ENCODE results near the gene BPIFA3. TPM values are rescaled to one million over a fixed set of nuclear protein-coding genes. Genes with fewer than 3 reads are reported as not detected.

The BPIFA3 gene
- total and polyA plus RNA-seq, 7 experiments from 2014 or later, result not detected

DNA sequence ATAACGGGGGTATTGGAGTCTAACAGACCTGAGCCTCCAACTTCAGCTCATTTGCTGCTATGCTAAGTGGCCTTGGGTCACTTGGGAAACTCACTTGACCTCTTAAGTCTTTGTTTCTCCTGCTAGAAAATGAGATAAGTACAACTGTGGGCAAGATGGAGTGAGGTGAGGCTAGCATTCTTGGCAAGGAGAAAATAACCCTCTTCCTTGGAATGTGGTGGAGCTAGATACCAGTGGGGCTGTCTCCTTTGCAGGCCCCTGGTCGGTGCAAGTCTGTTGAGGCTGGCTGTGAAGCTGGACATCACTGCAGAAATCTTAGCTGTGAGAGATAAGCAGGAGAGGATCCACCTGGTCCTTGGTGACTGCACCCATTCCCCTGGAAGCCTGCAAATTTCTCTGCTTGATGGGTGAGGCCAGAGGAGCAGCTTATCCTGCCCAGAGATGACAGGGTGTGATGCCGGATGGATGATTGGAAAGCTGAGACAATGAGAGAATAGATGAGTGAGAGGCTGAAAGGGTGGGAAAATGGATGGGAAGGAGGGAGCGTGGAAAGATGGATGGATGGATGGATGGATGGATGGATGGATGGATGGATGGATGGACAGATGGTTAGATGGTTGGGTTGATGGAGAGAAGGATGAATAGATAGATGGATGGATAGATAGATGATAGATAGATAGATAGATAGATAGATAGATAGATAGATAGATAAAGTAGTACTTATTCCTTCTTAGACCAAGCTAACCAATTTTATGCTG lies 23.0 kb downstream of the BPIFA3 start:
- DNase-seq, result no peak
- H3K27ac Mint-ChIP-seq, result no peak overlapping the region
- H3K4me1 Mint-ChIP-seq, result no peaks in the 10 kb centered on the region
- no peaks in the 10 kb centered on the region for H3K9me3 ChIP-seq (ENCODE audit: control insufficient read depth in 2 of 3, low read length in 3 of 3)
- peaks cover 4 to 16% (median 9%) of the 10 kb centered on the region in 5 donors for H3K27me3 Mint-ChIP-seq
- ChIA-PET CTCF (no interaction called here), POLR2A (interaction anchor here (0.9 kb wide), 1 partner anchor 45 kb away, joined by 3 read pairs; no protein-coding TSS in a partner anchor)
- no peaks in the 10 kb centered on the region for H3K36me3 Mint-ChIP-seq
- H3K27ac ChIP-seq (ENCODE audit: low read depth, low read length), result no peak overlapping the region
- no peak overlapping the region for H3K4me3 ChIP-seq (ENCODE audit: low read length)
- no peaks in the 10 kb centered on the region for H3K4me1 ChIP-seq (ENCODE audit: control insufficient read depth in 2 of 2, insufficient read depth in 2 of 2, low read length in 2 of 2)
- intact Hi-C loops (cut with micrococcal nuclease), result no loop called here
- no peak for ATAC-seq
- no peaks in the 10 kb centered on the region for H3K36me3 ChIP-seq (ENCODE audit: control insufficient read depth in 2 of 3, insufficient read depth in 3 of 3, low read length in 3 of 3)
- no peaks in the 10 kb centered on the region for H3K27me3 ChIP-seq (ENCODE audit: control insufficient read depth in 2 of 2, insufficient read depth in 2 of 2, low read length in 2 of 2)
- peaks cover 0 to 1% (median 0%) of the 10 kb centered on the region in 11 donors for H3K9me3 Mint-ChIP-seq
- no peak overlapping the region for H3K4me3 Mint-ChIP-seq

- H3K27me3 ChIP-seq (ENCODE audit: control insufficient read depth in 2 of 2, insufficient read depth in 2 of 2, low read length in 2 of 2), result no peaks in the 10 kb centered on the region
- Mint-ChIP-seq H3K4me1 (no peaks in the 10 kb centered on the region), H3K27ac (no peak overlapping the region), H3K36me3 (no peaks in the 10 kb centered on the region), H3K9me3 (peaks cover 0 to 1% (median 0%) of the 10 kb centered on the region in 11 donors), H3K27me3 (peaks cover 4 to 16% (median 9%) of the 10 kb centered on the region in 5 donors), H3K4me3 (no peak overlapping the region)
- H3K36me3 ChIP-seq (ENCODE audit: control insufficient read depth in 2 of 3, insufficient read depth in 3 of 3, low read length in 3 of 3), result no peaks in the 10 kb centered on the region
- no peaks in the 10 kb centered on the region for H3K4me1 ChIP-seq (ENCODE audit: control insufficient read depth in 2 of 2, insufficient read depth in 2 of 2, low read length in 2 of 2)
- H3K9me3 ChIP-seq (ENCODE audit: control insufficient read depth in 2 of 3, low read length in 3 of 3), result no peaks in the 10 kb centered on the region
- ChIA-PET CTCF (no interaction called here), POLR2A (no interaction called here)
- H3K27ac ChIP-seq (ENCODE audit: low read depth, low read length), result no peak overlapping the region
- intact Hi-C loops (cut with micrococcal nuclease), result no loop called here
- no peak overlapping the region for H3K4me3 ChIP-seq (ENCODE audit: low read length)
- no peak for DNase-seq
- ATAC-seq, result no peak
Measured at GRCh38 chr20:33240923-33241322, 23.8 kb downstream of the BPIFA3 start.

DNA sequence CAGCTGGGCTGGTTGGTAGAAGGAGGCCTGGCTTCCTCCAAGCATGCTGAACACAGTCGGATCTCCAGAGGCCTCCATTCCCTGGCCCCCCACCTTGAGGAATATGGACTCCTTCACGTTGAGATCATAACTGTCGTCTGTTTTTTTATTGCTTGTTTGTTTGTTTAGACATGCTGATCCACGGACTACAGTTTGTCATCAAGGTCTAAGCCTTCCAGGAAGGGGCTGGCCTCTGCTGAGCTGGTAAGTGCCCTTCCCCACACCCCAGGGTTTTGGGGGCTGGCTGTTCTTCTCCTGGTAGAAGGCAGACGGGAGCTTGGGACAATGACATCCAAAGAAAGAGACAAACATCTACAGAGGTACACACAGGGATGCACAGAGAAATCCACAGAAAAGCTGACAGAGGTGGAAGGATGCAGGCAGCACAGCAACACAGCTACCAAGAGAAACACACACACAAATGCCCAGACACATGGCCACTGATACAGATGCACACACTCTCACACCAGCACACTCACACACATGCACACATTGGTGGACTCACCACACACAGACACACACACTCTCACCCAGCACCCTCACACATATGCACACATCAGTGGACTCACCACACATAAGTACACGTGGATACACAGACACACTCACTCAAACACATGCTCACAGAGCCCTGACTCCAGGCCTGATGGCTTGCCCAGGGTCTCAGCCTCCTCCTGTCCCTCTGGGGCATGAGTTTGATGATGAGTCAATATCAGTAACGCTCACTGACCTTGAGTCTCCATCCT lies 25.4 kb downstream of the BPIFA3 start:
- DNase-seq (no peak), ATAC-seq (no peak)
- H3K36me3 ChIP-seq (ENCODE audit: control insufficient read depth in 2 of 3, insufficient read depth in 3 of 3, low read length in 3 of 3), result no peaks in the 10 kb centered on the region
- H3K27ac ChIP-seq (ENCODE audit: low read depth, low read length), result no peak overlapping the region
- Mint-ChIP-seq H3K4me1 (no peaks in the 10 kb centered on the region), H3K9me3 (peaks cover 0 to 1% (median 0%) of the 10 kb centered on the region in 11 donors), H3K4me3 (no peak overlapping the region), H3K27me3 (peaks cover 4 to 12% (median 6%) of the 10 kb centered on the region in 5 donors), H3K27ac (no peak overlapping the region), H3K36me3 (no peaks in the 10 kb centered on the region)
- CTCF ChIA-PET, result no interaction called here
- H3K4me3 ChIP-seq (ENCODE audit: low read length), result no peak overlapping the region
- H3K27me3 ChIP-seq (ENCODE audit: control insufficient read depth in 2 of 2, insufficient read depth in 2 of 2, low read length in 2 of 2), result no peaks in the 10 kb centered on the region
- no peaks in the 10 kb centered on the region for H3K9me3 ChIP-seq (ENCODE audit: control insufficient read depth in 2 of 3, low read length in 3 of 3)
- no peaks in the 10 kb centered on the region for H3K4me1 ChIP-seq (ENCODE audit: control insufficient read depth in 2 of 2, insufficient read depth in 2 of 2, low read length in 2 of 2)
- POLR2A ChIA-PET, result no interaction called here
- intact Hi-C loops (cut with micrococcal nuclease), result no loop called here

GRCh38 chr20:33246077-33246476 lies 28.9 kb downstream of the BPIFA3 start:
- Mint-ChIP-seq H3K36me3 (no peaks in the 10 kb centered on the region), H3K27ac (no peak overlapping the region), H3K4me1 (no peaks in the 10 kb centered on the region), H3K27me3 (peaks cover 0 to 7% (median 0%) of the 10 kb centered on the region in 5 donors), H3K9me3 (peaks cover 0 to 3% (median 0%) of the 10 kb centered on the region in 11 donors), H3K4me3 (no peak overlapping the region)
- Histone ChIP-seq H3K36me3 (ENCODE audit: control insufficient read depth in 2 of 3, insufficient read depth in 3 of 3, low read length in 3 of 3) (no peaks in the 10 kb centered on the region), H3K9me3 (ENCODE audit: control insufficient read depth in 2 of 3, low read length in 3 of 3) (no peaks in the 10 kb centered on the region), H3K4me3 (ENCODE audit: low read length) (no peak overlapping the region), H3K27ac (ENCODE audit: low read depth, low read length) (no peak overlapping the region), H3K4me1 (ENCODE audit: control insufficient read depth in 2 of 2, insufficient read depth in 2 of 2, low read length in 2 of 2) (no peaks in the 10 kb centered on the region), H3K27me3 (ENCODE audit: control insufficient read depth in 2 of 2, insufficient read depth in 2 of 2, low read length in 2 of 2) (no peaks in the 10 kb centered on the region)
- intact Hi-C loops (cut with micrococcal nuclease), result no loop called here
- ChIA-PET POLR2A (no interaction called here), CTCF (no interaction called here)
- DNase-seq (no peak), ATAC-seq (no peak)

DNA sequence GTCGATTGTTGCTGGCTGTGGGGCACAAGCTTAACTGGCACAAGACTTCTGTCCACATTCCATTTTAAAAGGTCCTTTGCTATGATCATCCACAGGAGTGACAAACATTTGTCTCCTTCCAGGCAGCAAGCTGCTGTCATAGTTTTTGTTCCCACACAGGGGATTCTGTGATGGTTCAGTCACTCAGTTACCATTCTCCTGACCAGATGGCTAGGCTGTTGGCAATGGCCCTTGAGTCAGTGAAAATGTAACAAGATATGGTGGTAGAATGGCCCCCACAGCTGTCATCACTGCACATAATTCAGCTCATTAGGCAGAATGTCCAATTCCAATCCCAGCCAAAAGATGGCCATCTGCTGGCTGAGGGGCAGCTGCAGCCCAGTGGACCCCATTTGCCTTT lies 32.3 kb downstream of the BPIFA3 start:
- Histone ChIP-seq H3K4me3 (ENCODE audit: low read length) (no peak overlapping the region), H3K9me3 (ENCODE audit: control insufficient read depth in 2 of 3, low read length in 3 of 3) (no peaks in the 10 kb centered on the region), H3K27ac (ENCODE audit: low read depth, low read length) (no peak overlapping the region), H3K36me3 (ENCODE audit: control insufficient read depth in 2 of 3, insufficient read depth in 3 of 3, low read length in 3 of 3) (no peaks in the 10 kb centered on the region), H3K4me1 (ENCODE audit: control insufficient read depth in 2 of 2, insufficient read depth in 2 of 2, low read length in 2 of 2) (no peaks in the 10 kb centered on the region), H3K27me3 (ENCODE audit: control insufficient read depth in 2 of 2, insufficient read depth in 2 of 2, low read length in 2 of 2) (no peaks in the 10 kb centered on the region)
- CTCF ChIA-PET, result no interaction called here
- H3K27me3 Mint-ChIP-seq, result peaks cover 0 to 7% (median 5%) of the 10 kb centered on the region in 5 donors
- no peak for ATAC-seq
- peaks cover 0 to 1% (median 0%) of the 10 kb centered on the region in 7 donors for H3K4me1 Mint-ChIP-seq
- H3K4me3 Mint-ChIP-seq, result no peak overlapping the region
- intact Hi-C loops (cut with micrococcal nuclease), result no loop called here
- H3K36me3 Mint-ChIP-seq, result peaks cover 0 to 5% (median 0%) of the 10 kb centered on the region in 5 donors
- no peak overlapping the region for H3K27ac Mint-ChIP-seq
- H3K9me3 Mint-ChIP-seq, result peaks cover 0 to 6% (median 2%) of the 10 kb centered on the region in 11 donors
- POLR2A ChIA-PET, result no interaction called here
- DNase-seq, result no peak

DNA sequence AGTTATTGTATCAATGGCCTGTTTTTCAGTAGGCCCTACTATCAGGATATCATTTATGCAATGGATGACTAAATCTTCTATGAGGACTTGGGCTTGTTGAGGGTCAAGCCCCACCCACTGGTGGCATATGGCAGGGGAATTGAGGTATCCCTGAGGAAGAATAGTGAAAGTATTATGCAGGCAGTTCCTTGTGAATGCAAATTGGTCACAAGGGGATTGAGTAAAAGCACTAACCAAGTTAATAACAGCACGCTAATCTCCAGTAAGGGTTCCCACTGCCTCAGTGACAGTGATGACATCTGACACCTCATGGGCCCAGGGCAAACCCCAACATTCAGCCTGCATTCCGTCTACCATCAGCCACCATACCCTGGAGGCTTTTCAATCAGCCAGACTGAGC lies 33.5 kb downstream of the BPIFA3 start:
- H3K36me3 ChIP-seq (ENCODE audit: control insufficient read depth in 2 of 3, insufficient read depth in 3 of 3, low read length in 3 of 3), result no peaks in the 10 kb centered on the region
- no peaks in the 10 kb centered on the region for H3K9me3 ChIP-seq (ENCODE audit: control insufficient read depth in 2 of 3, low read length in 3 of 3)
- no peaks in the 10 kb centered on the region for H3K4me1 ChIP-seq (ENCODE audit: control insufficient read depth in 2 of 2, insufficient read depth in 2 of 2, low read length in 2 of 2)
- ChIA-PET POLR2A (no interaction called here), CTCF (no interaction called here)
- H3K27ac Mint-ChIP-seq, result no peak overlapping the region
- ATAC-seq, result no peak
- H3K4me3 ChIP-seq (ENCODE audit: low read length), result no peak overlapping the region
- peaks cover 0 to 11% (median 11%) of the 10 kb centered on the region in 5 donors for H3K27me3 Mint-ChIP-seq
- H3K9me3 Mint-ChIP-seq, result peaks cover 0 to 8% (median 3%) of the 10 kb centered on the region in 11 donors
- intact Hi-C loops (cut with micrococcal nuclease), result no loop called here
- no peak for DNase-seq
- H3K27ac ChIP-seq (ENCODE audit: low read depth, low read length), result no peak overlapping the region
- no peaks in the 10 kb centered on the region for H3K27me3 ChIP-seq (ENCODE audit: control insufficient read depth in 2 of 2, insufficient read depth in 2 of 2, low read length in 2 of 2)
- peaks cover 0 to 5% (median 0%) of the 10 kb centered on the region in 5 donors for H3K36me3 Mint-ChIP-seq
- H3K4me1 Mint-ChIP-seq, result peaks cover 0 to 2% (median 0%) of the 10 kb centered on the region in 7 donors
- H3K4me3 Mint-ChIP-seq, result no peak overlapping the region
